ENCODE results near the gene SDHAF3.

Gene SDHAF3

GRCh38 chr7:97149843-97150242, 32.3 kb downstream of the SDHAF3 start:
- TF ChIP-seq, protein P1, sequence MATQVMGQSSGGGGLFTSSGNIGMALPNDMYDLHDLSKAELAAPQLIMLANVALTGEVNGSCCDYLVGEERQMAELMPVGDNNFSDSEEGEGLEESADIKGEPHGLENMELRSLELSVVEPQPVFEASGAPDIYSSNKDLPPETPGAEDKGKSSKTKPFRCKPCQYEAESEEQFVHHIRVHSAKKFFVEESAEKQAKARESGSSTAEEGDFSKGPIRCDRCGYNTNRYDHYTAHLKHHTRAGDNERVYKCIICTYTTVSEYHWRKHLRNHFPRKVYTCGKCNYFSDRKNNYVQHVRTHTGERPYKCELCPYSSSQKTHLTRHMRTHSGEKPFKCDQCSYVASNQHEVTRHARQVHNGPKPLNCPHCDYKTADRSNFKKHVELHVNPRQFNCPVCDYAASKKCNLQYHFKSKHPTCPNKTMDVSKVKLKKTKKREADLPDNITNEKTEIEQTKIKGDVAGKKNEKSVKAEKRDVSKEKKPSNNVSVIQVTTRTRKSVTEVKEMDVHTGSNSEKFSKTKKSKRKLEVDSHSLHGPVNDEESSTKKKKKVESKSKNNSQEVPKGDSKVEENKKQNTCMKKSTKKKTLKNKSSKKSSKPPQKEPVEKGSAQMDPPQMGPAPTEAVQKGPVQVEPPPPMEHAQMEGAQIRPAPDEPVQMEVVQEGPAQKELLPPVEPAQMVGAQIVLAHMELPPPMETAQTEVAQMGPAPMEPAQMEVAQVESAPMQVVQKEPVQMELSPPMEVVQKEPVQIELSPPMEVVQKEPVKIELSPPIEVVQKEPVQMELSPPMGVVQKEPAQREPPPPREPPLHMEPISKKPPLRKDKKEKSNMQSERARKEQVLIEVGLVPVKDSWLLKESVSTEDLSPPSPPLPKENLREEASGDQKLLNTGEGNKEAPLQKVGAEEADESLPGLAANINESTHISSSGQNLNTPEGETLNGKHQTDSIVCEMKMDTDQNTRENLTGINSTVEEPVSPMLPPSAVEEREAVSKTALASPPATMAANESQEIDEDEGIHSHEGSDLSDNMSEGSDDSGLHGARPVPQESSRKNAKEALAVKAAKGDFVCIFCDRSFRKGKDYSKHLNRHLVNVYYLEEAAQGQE (IDR thresholded peaks at IDR 0.05; ENCODE audit: insufficient read depth in 1 of 2, low read depth in 2 of 2, low read length in 2 of 2): no peak
- TF ChIP-seq SIN3A (IDR thresholded peaks at IDR 0.05; ENCODE audit: borderline replicate concordance, insufficient read depth, low read length): no peak
- no peak for TF ChIP-seq FOXP2 (optimal IDR thresholded peaks at IDR 0.05; ENCODE audit: borderline replicate concordance, extremely low read depth, extremely low read length, insufficient read depth)
- no peak for TF ChIP-seq TAF1 (IDR thresholded peaks at IDR 0.05; ENCODE audit: borderline replicate concordance, insufficient read depth, low read length)
- TF ChIP-seq POLR2AphosphoS5 (IDR thresholded peaks at IDR 0.05; ENCODE audit: low read depth, low read length): no peak

DNA sequence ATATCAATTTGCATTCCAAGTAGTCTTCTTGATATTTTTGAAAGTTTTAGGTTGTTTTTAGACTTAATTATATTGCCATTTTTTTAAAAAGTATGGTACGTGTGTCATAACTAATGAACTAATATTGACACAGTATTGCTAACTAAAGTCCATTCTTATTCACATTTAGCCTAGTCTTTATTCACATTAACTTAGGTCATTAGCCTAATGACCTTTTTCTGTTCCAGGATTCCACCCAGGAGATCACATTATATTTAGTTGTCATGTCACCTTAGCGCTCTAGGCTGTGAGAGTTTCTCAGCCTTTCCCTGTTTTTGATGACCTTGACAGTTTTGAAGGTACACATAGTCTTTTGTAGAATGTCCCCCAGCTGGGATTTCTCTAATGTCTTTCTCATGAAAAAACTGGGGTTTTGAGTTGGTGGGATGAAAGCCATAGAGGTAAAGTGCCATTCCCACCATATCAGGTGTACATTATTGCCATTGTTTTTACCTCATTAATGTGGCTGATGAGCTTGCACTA, 38.5 kb downstream of the SDHAF3 start:
- no peak for TF ChIP-seq SIN3A (IDR thresholded peaks at IDR 0.05; ENCODE audit: borderline replicate concordance, insufficient read depth, low read length)
- no peak for TF ChIP-seq FOXP2 (optimal IDR thresholded peaks at IDR 0.05; ENCODE audit: borderline replicate concordance, extremely low read depth, extremely low read length, insufficient read depth)
- TF ChIP-seq POLR2AphosphoS5 (IDR thresholded peaks at IDR 0.05; ENCODE audit: low read depth, low read length): no peak
- TF ChIP-seq, protein P1 (IDR thresholded peaks at IDR 0.05; ENCODE audit: insufficient read depth in 1 of 2, low read depth in 2 of 2, low read length in 2 of 2): no peak
- TF ChIP-seq TAF1 (IDR thresholded peaks at IDR 0.05; ENCODE audit: borderline replicate concordance, insufficient read depth, low read length): no peak

DNA sequence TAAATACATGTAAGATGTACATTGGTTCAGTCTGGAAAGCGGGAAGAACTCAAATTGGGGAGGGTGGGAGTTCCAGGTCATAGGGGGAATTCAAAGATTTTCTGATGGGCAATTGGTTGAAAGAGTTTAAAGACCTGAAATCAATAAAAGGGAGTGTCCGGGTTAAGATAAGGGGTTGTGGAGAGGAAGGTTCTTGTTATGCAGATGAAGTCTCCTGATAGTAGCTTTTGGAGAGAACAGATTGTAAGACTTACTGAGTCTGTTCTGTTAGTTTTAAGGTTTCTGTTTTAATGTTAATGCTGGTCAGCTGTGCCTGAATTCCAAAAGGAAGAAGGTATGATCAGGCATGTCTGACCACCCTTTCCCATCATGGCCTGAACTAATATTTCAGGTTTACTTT, 48.8 kb downstream of the SDHAF3 start:
- TF ChIP-seq SIN3A (IDR thresholded peaks at IDR 0.05; ENCODE audit: borderline replicate concordance, insufficient read depth, low read length) (no peak), FOXP2 (optimal IDR thresholded peaks at IDR 0.05; ENCODE audit: borderline replicate concordance, extremely low read depth, extremely low read length, insufficient read depth) (no peak), TAF1 (IDR thresholded peaks at IDR 0.05; ENCODE audit: borderline replicate concordance, insufficient read depth, low read length) (no peak), POLR2AphosphoS5 (IDR thresholded peaks at IDR 0.05; ENCODE audit: low read depth, low read length) (no peak)
- TF ChIP-seq, protein P1 (IDR thresholded peaks at IDR 0.05; ENCODE audit: insufficient read depth in 1 of 2, low read depth in 2 of 2, low read length in 2 of 2): no peak

DNA sequence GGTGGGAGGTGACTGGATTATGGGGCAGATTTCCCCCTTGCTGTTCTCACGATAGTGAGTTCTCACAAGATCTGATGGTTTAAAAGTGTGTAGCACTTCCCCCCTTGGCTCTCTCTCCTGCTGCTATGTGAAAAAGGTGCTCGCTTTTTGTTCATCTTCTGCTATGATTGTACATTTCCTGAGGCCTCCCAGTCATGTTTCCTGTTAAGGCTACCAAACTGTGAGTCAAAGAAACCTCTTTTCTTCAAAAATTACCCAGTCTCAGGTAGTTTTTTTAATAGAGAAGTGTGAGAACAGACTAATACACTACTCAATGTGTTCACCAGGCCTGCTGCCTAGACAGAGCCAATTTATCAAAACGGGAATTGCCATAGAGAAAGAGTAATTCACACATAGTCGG, 49.7 kb downstream of the SDHAF3 start:
- TF ChIP-seq, protein P1 (IDR thresholded peaks at IDR 0.05; ENCODE audit: insufficient read depth in 1 of 2, low read depth in 2 of 2, low read length in 2 of 2): no peak
- TF ChIP-seq TAF1 (IDR thresholded peaks at IDR 0.05; ENCODE audit: borderline replicate concordance, insufficient read depth, low read length) (no peak), POLR2AphosphoS5 (IDR thresholded peaks at IDR 0.05; ENCODE audit: low read depth, low read length) (no peak), FOXP2 (optimal IDR thresholded peaks at IDR 0.05; ENCODE audit: borderline replicate concordance, extremely low read depth, extremely low read length, insufficient read depth) (no peak), SIN3A (IDR thresholded peaks at IDR 0.05; ENCODE audit: borderline replicate concordance, insufficient read depth, low read length) (no peak)

DNA sequence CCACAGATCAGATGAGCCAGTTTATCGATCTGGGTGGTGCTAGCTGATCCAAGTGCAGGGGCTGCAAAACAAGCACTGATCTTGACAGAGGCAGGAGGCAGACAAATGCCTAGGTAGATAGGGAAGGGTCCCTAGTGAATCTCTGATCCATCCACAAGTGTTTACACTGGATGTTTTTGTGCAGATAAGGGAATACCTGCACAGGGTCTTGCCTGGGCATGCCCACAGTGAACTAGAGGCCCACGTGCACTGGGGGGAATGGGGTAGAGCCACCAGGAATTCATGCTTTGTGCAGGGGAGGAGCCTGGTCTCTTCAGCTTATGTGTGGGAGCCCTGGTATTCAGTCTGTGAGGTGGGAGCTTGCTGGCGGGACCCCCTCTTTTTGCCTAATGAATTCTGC, 50.3 kb downstream of the SDHAF3 start:
- no peak for TF ChIP-seq POLR2AphosphoS5 (IDR thresholded peaks at IDR 0.05; ENCODE audit: low read depth, low read length)
- no peak for TF ChIP-seq TAF1 (IDR thresholded peaks at IDR 0.05; ENCODE audit: borderline replicate concordance, insufficient read depth, low read length)
- TF ChIP-seq FOXP2 (optimal IDR thresholded peaks at IDR 0.05; ENCODE audit: borderline replicate concordance, extremely low read depth, extremely low read length, insufficient read depth): no peak
- TF ChIP-seq, protein P1 (IDR thresholded peaks at IDR 0.05; ENCODE audit: insufficient read depth in 1 of 2, low read depth in 2 of 2, low read length in 2 of 2): no peak
- TF ChIP-seq SIN3A (IDR thresholded peaks at IDR 0.05; ENCODE audit: borderline replicate concordance, insufficient read depth, low read length): no peak
